Thymus (tissue), 11 donors: ENCODE results near the gene USP2. TPM values are rescaled to one million over a fixed set of nuclear protein-coding genes. Genes with fewer than 3 reads are reported as not detected.
A peak's percentile ranks its signal among the peaks of the same experiment; 100 is the strongest.

ENCODE experiments used
- DNase-seq, 9 donors: peaks; one replicate each; pipeline ENCODE4 v3.0.0-alpha.2; 2013; ENCODE audit warnings: low spot score in 9 of 9, low read depth in 6 of 9, missing footprints in 1 of 9
- H3K27ac ChIP-seq, 2 donors: one replicate each; pipeline ENCODE4 v1.5.1; 2013; ENCODE audit warnings: control low read depth in 1 of 2, low read depth in 1 of 2, low read length in 1 of 2, mild to moderate bottlenecking in 1 of 2, moderate library complexity in 1 of 2
- H3K27me3 ChIP-seq, 2 donors: one replicate each; pipeline ENCODE4 v1.5.1; 2013; ENCODE audit warnings: low read length in 1 of 2; ENCODE audit not compliant: control insufficient read depth in 2 of 2, insufficient read depth in 1 of 2
- H3K36me3 ChIP-seq, 2 donors: one replicate each; pipeline ENCODE4 v1.5.1; 2013; ENCODE audit warnings: low read length in 1 of 2, mild to moderate bottlenecking in 1 of 2, moderate library complexity in 1 of 2; ENCODE audit not compliant: control insufficient read depth in 2 of 2, insufficient read depth in 2 of 2
- H3K4me1 ChIP-seq, 2 donors: one replicate each; pipeline ENCODE4 v1.5.1; 2013; ENCODE audit warnings: low read length in 2 of 2; ENCODE audit not compliant: control insufficient read depth in 2 of 2, insufficient read depth in 2 of 2
- H3K4me3 ChIP-seq, 2 donors: one replicate each; pipeline ENCODE4 v1.5.1; 2013; ENCODE audit warnings: low read length in 2 of 2, control low read depth in 1 of 2, mild to moderate bottlenecking in 1 of 2
- H3K9me3 ChIP-seq, 2 donors: one replicate each; pipeline ENCODE4 v1.5.1; 2013; ENCODE audit warnings: low read length in 1 of 2, mild to moderate bottlenecking in 1 of 2; ENCODE audit not compliant: control insufficient read depth in 2 of 2, insufficient read depth in 1 of 2
- WGBS: extraction: QIAGEN DNeasy Blood & Tissue Kit; methylation state at CpG from one replicate; pipeline ENCODE4 v1.1.7; 2013; 5-methylcytosine and 5-hydroxymethylcytosine counted together
- polyA plus RNA-seq: library from polyadenylated mRNA; stranded (reverse); fragments of 200-250 nt; gene quantifications from one replicate; pipeline ENCODE4 v1.2.3, GENCODE V29; 2013
- total RNA-seq: library from RNA; stranded (reverse); fragments of 120-200 nt; gene quantifications from one replicate; pipeline ENCODE4 v1.2.4, GENCODE V29; 2013
- donor health status: healthy.

USP2 gene
- total and polyA plus RNA-seq, 2 donors = 0.19 to 1.2 TPM

GRCh38 chr11:119375337-119376196 is 5.9 kb downstream of the USP2 start:
- no peak for DNase-seq
- H3K4me3 ChIP-seq = no peak overlapping the region

GRCh38 chr11:119374632-119375336 is 6.7 kb downstream of the USP2 start:
- H3K9me3 ChIP-seq = no peaks in the 10 kb centered on the region
- 77% methylated on average over 11 of the region's 11 CpGs for WGBS
- no peaks in the 10 kb centered on the region for H3K36me3 ChIP-seq
- H3K27ac ChIP-seq = no peak overlapping the region
- peaks cover 0 to 22% of the 10 kb centered on the region in 2 donors for H3K4me1 ChIP-seq
- peaks cover 0 to 13% of the 10 kb centered on the region in 2 donors for H3K27me3 ChIP-seq
- no peak for DNase-seq
- H3K4me3 ChIP-seq = no peak overlapping the region

More at GRCh38 chr11:119375337-119376196, 5.9 kb downstream of the USP2 start:
- Histone ChIP-seq H3K36me3 (no peaks in the 10 kb centered on the region), H3K27ac (peak overlapping the region in 1 of 2 donors; percentile 64), H3K27me3 (peaks cover 2 to 18% of the 10 kb centered on the region in 2 donors), H3K4me1 (peaks cover under 1 to 23% of the 10 kb centered on the region in 2 donors), H3K9me3 (no peaks in the 10 kb centered on the region)
- WGBS = 85% methylated on average over 14 of the region's 14 CpGs

GRCh38 chr11:119373921-119374631 is 7.4 kb downstream of the USP2 start:
- H3K27ac ChIP-seq = no peak overlapping the region
- H3K36me3 ChIP-seq = no peaks in the 10 kb centered on the region
- no peaks in the 10 kb centered on the region for H3K9me3 ChIP-seq
- H3K27me3 ChIP-seq = peaks cover 0 to 11% of the 10 kb centered on the region in 2 donors
- no peak overlapping the region for H3K4me3 ChIP-seq
- DNase-seq = peak in 2 of 9 donors; percentile 35 to 37
- peaks cover 0 to 22% of the 10 kb centered on the region in 2 donors for H3K4me1 ChIP-seq
- 76% methylated on average over 5 of the region's 5 CpGs for WGBS

DNA sequence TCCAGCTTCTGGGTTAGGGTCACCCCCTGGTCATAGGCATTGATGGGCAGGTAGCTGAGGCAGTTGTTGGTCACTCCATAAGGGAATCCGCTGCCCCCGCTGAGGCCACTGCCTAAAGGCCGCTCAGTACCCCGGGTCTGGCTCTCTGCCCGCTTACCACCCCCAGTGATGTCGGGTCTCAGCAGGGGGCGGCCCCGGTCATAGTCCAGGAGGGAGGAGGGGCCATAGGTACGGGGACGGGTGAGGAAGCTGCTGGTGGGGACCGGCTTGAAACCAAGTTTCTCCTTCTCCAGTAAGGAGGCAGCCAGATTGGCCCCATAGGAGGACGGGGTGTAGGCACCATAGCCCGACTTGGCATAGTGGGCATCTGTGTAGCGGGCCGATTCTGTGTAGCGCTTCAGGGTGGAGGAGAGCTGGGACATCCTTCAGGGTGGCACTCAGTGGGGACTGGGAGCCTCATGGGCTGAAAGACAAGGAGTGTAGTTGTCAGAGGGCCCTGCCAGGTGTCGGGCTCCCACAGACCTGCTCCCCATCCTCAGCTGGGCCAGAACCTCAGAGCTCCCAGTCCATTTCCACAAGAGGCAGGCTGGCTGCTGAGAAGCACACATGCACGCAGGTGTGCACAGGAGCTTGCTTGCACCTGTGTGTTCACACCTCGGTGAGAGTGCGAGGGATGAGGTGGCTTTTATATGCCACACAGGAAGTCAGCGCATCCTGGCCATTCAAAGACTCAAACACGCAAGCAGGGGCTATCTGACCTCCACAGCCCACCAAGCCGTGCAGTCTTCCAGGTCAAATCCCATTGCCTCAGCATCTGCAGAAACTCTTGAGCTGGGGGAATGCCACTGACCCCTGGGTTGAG is 8.2 kb downstream of the USP2 start:
- 87% methylated on average over 23 of the region's 23 CpGs for WGBS
- Histone ChIP-seq H3K27me3 (peaks cover 0 to 14% of the 10 kb centered on the region in 2 donors), H3K9me3 (no peaks in the 10 kb centered on the region), H3K27ac (no peak overlapping the region), H3K36me3 (no peaks in the 10 kb centered on the region), H3K4me1 (peaks cover 0 to 22% of the 10 kb centered on the region in 2 donors), H3K4me3 (no peak overlapping the region)
- DNase-seq = no peak

- H3K9me3 ChIP-seq = no peaks in the 10 kb centered on the region
- 97% methylated on average over 26 of the region's 26 CpGs for WGBS
- no peak overlapping the region for H3K27ac ChIP-seq
- H3K4me3 ChIP-seq = no peak overlapping the region
- H3K27me3 ChIP-seq = peaks cover 0 to 23% of the 10 kb centered on the region in 2 donors
- peaks cover 0 to 20% of the 10 kb centered on the region in 2 donors for H3K4me1 ChIP-seq
- no peaks in the 10 kb centered on the region for H3K36me3 ChIP-seq
- no peak for DNase-seq
Measured at GRCh38 chr11:119372260-119373058, 9.0 kb downstream of the USP2 start.

GRCh38 chr11:119371778-119372182 is 9.7 kb downstream of the USP2 start:
- Histone ChIP-seq H3K4me1 (peaks cover 0 to 15% of the 10 kb centered on the region in 2 donors), H3K9me3 (no peaks in the 10 kb centered on the region), H3K27ac (no peak overlapping the region), H3K36me3 (no peaks in the 10 kb centered on the region), H3K4me3 (no peak overlapping the region), H3K27me3 (peaks cover 0 to 30% of the 10 kb centered on the region in 2 donors)
- 83% methylated on average over 8 of the region's 8 CpGs for WGBS
- DNase-seq = no peak

DNA sequence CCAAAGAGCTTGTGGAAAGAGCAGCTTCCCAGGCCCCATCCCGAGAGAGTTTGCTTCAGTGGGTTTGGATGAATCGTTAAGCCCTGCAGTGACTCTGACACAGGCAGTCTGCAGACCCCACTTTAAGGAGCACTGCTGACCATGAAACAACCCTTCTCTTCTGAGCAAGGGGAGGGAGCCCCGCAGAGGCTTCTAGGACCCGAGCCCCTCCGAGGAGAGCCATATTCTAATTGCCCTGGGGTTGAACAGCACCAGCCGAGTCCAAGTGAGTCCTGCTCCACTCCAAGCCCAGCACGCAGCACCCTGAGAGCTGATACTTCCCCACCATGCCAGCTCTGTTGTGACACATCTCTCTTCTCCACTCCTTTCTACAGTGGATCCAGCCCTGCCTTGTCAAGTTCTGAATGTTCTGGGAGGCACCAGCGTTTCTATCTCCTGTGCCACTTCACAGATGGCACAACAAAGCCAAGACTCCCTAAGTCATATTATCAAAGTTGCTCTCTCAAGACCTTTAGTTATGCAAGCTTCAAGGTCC is 10.4 kb downstream of the USP2 start:
- H3K27ac ChIP-seq = no peak overlapping the region
- H3K4me1 ChIP-seq = peaks cover 0 to 10% of the 10 kb centered on the region in 2 donors

More for the DNA sequence above, 10.4 kb downstream of the USP2 start:
- H3K36me3 ChIP-seq = no peaks in the 10 kb centered on the region
- H3K9me3 ChIP-seq = no peaks in the 10 kb centered on the region
- peaks cover 0 to 35% of the 10 kb centered on the region in 2 donors for H3K27me3 ChIP-seq
- H3K4me3 ChIP-seq = no peak overlapping the region
- 92% methylated on average over 8 of the region's 8 CpGs for WGBS
- DNase-seq = no peak
